Non-pigmented ciliary epithelial cell (primary cell): ENCODE data around the gene BROX.

Experiments
- DNase-seq: peaks from one replicate; pipeline ENCODE4 v3.0.0-alpha.2; 2010; ENCODE audit warnings: low read depth

The BROX gene

GRCh38 chr1:222777977-222778376, 65.6 kb downstream of the BROX start:
- DNase-seq = no peak

GRCh38 chr1:222781251-222781650, 68.9 kb downstream of the BROX start:
- DNase-seq = no peak

GRCh38 chr1:222783051-222783450, 70.7 kb downstream of the BROX start:
- DNase-seq = no peak

GRCh38 chr1:222784371-222784770, 72.0 kb downstream of the BROX start:
- no peak for DNase-seq
